PFSK-1 (cell line): ENCODE data around the gene CLK2.

Source experiments
- POLR2AphosphoS5 ChIP-seq: IDR thresholded peaks from 2 replicates; pipeline ENCODE4 v1.6.1; 2012; ENCODE audit warnings: low read depth, mild to moderate bottlenecking, control low read depth, low read length, moderate library complexity
- REST ChIP-seq, 2 experiments: IDR thresholded peaks; 2 replicates each; pipeline versions ENCODE4 v1.6.1 to v1.8.0; 2011 to 2012; ENCODE audit warnings: low read depth in 2 of 2, low read length in 2 of 2, control low read depth in 1 of 2, inconsistent platforms in 1 of 2, mild to moderate bottlenecking in 1 of 2, moderate library complexity in 1 of 2; ENCODE audit not compliant: insufficient read depth in 1 of 2
- TAF1 ChIP-seq: IDR thresholded peaks from 2 replicates; pipeline ENCODE4 v1.6.1; 2012; ENCODE audit warnings: low read length, control low read depth, borderline replicate concordance; ENCODE audit not compliant: insufficient read depth

- no peak for TF ChIP-seq TAF1
- TF ChIP-seq REST (IDR thresholded peaks at IDR 0.05; ENCODE audit: insufficient read depth in 1 of 2, low read depth in 2 of 2, low read length in 2 of 2) = no peak
- TF ChIP-seq POLR2AphosphoS5 = no peak
Observed at GRCh38 chr1:155295183-155295941, 22.1 kb upstream of the CLK2 start.
